NT2/D1 (cell line): ENCODE data around the gene HERC4.
"Not testable (repeated sequence)": the region's sequence is repeated elsewhere in the genome, so short reads cannot be mapped to it uniquely, and the experiment has no call there.

Experiments
- DNase-seq: peaks from one replicate; pipeline ENCODE4 v3.0.0-alpha.2; 2011; ENCODE audit warnings: low read depth, low spot score
- H3K27me3 ChIP-seq: 2 replicates; pipeline ENCODE4 v1.6.0; 2011; ENCODE audit warnings: mild to moderate bottlenecking; ENCODE audit not compliant: insufficient read length, insufficient read depth
- H3K36me3 ChIP-seq: 2 replicates; pipeline ENCODE4 v1.6.1; 2011; ENCODE audit warnings: mild to moderate bottlenecking, low read length, mixed read lengths; ENCODE audit not compliant: insufficient read depth, insufficient read length
- H3K4me1 ChIP-seq: 2 replicates; pipeline ENCODE4 v1.5.1; 2011; ENCODE audit not compliant: insufficient read depth, insufficient read length
- H3K4me3 ChIP-seq: 2 replicates; pipeline ENCODE4 v1.5.1; 2011; ENCODE audit warnings: low read depth; ENCODE audit not compliant: insufficient read length
- H3K9ac ChIP-seq: 2 replicates; pipeline ENCODE4 v1.6.0; 2011; ENCODE audit warnings: low read depth; ENCODE audit not compliant: insufficient read length
- H3K9me3 ChIP-seq: 2 replicates; pipeline ENCODE4 v1.5.1; 2011; ENCODE audit warnings: mild to moderate bottlenecking, low read length; ENCODE audit not compliant: insufficient read depth
- SUZ12 ChIP-seq: IDR thresholded peaks from 2 replicates; pipeline ENCODE4 v1.6.1; 2011; ENCODE audit not compliant: insufficient read length, insufficient read depth; ENCODE audit errors: extremely low read depth
- YY1 ChIP-seq: IDR thresholded peaks from 2 replicates; pipeline ENCODE4 v1.6.1; 2011; ENCODE audit not compliant: insufficient read length, insufficient read depth
- ZNF274 ChIP-seq: IDR thresholded peaks from 2 replicates; pipeline ENCODE4 v1.6.1; 2011; ENCODE audit warnings: mild to moderate bottlenecking, low read depth, low read length

The HERC4 gene

GRCh38 chr10:68081916-68082315, 6.8 kb upstream of the HERC4 start:
- Histone ChIP-seq H3K36me3 (no peaks in the 10 kb centered on the region), H3K4me3 (no peak overlapping the region), H3K9me3 (no peaks in the 10 kb centered on the region), H3K9ac (no peak overlapping the region), H3K27me3 (no peaks in the 10 kb centered on the region), H3K4me1 (no peaks in the 10 kb centered on the region)
- DNase-seq: no peak
- TF ChIP-seq SUZ12: no peak
- no peak for TF ChIP-seq ZNF274
- TF ChIP-seq YY1: no peak

GRCh38 chr10:68080853-68081431, 5.9 kb upstream of the HERC4 start:
- DNase-seq: no peak
- TF ChIP-seq SUZ12 (no peak), YY1 (no peak), ZNF274 (no peak)
- H3K4me3 ChIP-seq: no peak overlapping the region
- H3K27me3 ChIP-seq: no peaks in the 10 kb centered on the region
- H3K9me3 ChIP-seq: no peaks in the 10 kb centered on the region
- no peak overlapping the region for H3K9ac ChIP-seq
- H3K4me1 ChIP-seq: no peaks in the 10 kb centered on the region
- no peaks in the 10 kb centered on the region for H3K36me3 ChIP-seq

- TF ChIP-seq ZNF274: no peak
- no peak for TF ChIP-seq SUZ12
- TF ChIP-seq YY1: no peak
- no peaks in the 10 kb centered on the region for H3K36me3 ChIP-seq
- H3K4me1 ChIP-seq: no peaks in the 10 kb centered on the region
- DNase-seq: no peak
- no peaks in the 10 kb centered on the region for H3K9me3 ChIP-seq
- no peak overlapping the region for H3K4me3 ChIP-seq
- H3K27me3 ChIP-seq: no peaks in the 10 kb centered on the region
- H3K9ac ChIP-seq: no peak overlapping the region
These were observed 4.4 kb upstream of the HERC4 start for GRCh38 chr10:68079434-68079833.

- DNase-seq: no peak
- Histone ChIP-seq H3K9me3 (no peaks in the 10 kb centered on the region), H3K36me3 (peaks cover 5% of the 10 kb centered on the region), H3K9ac (no peak overlapping the region), H3K4me1 (no peaks in the 10 kb centered on the region), H3K27me3 (no peaks in the 10 kb centered on the region), H3K4me3 (no peak overlapping the region)
- TF ChIP-seq SUZ12 (no peak), YY1 (no peak), ZNF274 (no peak)
These were observed 1.9 kb upstream of the HERC4 start for GRCh38 chr10:68077026-68077425.

GRCh38 chr10:68076081-68076480, 998 bp upstream of the HERC4 start:
- not testable (repeated sequence) for H3K9ac ChIP-seq, DNase-seq, H3K4me3 ChIP-seq

GRCh38 chr10:68075550-68076004, 494 bp upstream of the HERC4 start:
- no peak overlapping the region for H3K4me3 ChIP-seq
- no peaks in the 10 kb centered on the region for H3K9me3 ChIP-seq
- TF ChIP-seq YY1: no peak
- no peak for TF ChIP-seq ZNF274
- no peak for TF ChIP-seq SUZ12
- no peak for DNase-seq
- no peaks in the 10 kb centered on the region for H3K27me3 ChIP-seq
- H3K4me1 ChIP-seq: no peaks in the 10 kb centered on the region
- H3K36me3 ChIP-seq: peaks cover 10% of the 10 kb centered on the region
- no peak overlapping the region for H3K9ac ChIP-seq

More at GRCh38 chr10:68076081-68076480, 998 bp upstream of the HERC4 start:
- not testable (repeated sequence) for H3K27me3 ChIP-seq, H3K9me3 ChIP-seq, H3K4me1 ChIP-seq, H3K36me3 ChIP-seq

GRCh38 chr10:68074031-68074774, 880 bp downstream of the HERC4 start:
- Histone ChIP-seq H3K4me1 (no peaks in the 10 kb centered on the region), H3K9ac (peak overlapping the region; percentile 95), H3K9me3 (no peaks in the 10 kb centered on the region), H3K27me3 (no peaks in the 10 kb centered on the region), H3K36me3 (peaks cover 14% of the 10 kb centered on the region), H3K4me3 (peak overlapping the region; percentile 88)
- no peak for DNase-seq
- TF ChIP-seq SUZ12: no peak
- TF ChIP-seq YY1: no peak
- no peak for TF ChIP-seq ZNF274
